Hepatocyte (in vitro differentiated cells): ENCODE measurements around the gene KLHL4. TPM values are rescaled to one million over a fixed set of nuclear protein-coding genes. Genes with fewer than 3 reads are reported as not detected.

Source experiments
- DNase-seq: peaks from one replicate; pipeline ENCODE4 v3.0.0-alpha.2; 2016; ENCODE audit warnings: low spot score
- H2AFZ ChIP-seq: fragments of 200-600 bp; sonication (generic); 2 replicates; pipeline ENCODE4 v1.6.0; 2016; ENCODE audit warnings: antibody characterized with exemption, mild to moderate bottlenecking
- H3K27ac ChIP-seq: fragments of 200-600 bp; sonication (generic); 2 replicates; pipeline ENCODE4 v1.5.1; 2016; ENCODE audit warnings: mild to moderate bottlenecking
- H3K27me3 ChIP-seq: fragments of 200-600 bp; sonication (generic); 2 replicates; pipeline ENCODE4 v1.6.1; 2016
- H3K36me3 ChIP-seq: fragments of 200-600 bp; sonication (generic); replicated peaks from 2 replicates; pipeline ENCODE4 v1.5.1; 2016; ENCODE audit warnings: low read depth; ENCODE audit not compliant: insufficient read depth
- H3K4me1 ChIP-seq: fragments of 200-600 bp; sonication (generic); 2 replicates; pipeline ENCODE4 v1.5.1; 2016; ENCODE audit warnings: mild to moderate bottlenecking, moderate library complexity; ENCODE audit not compliant: insufficient read depth
- H3K4me2 ChIP-seq: fragments of 200-600 bp; sonication (generic); 2 replicates; pipeline ENCODE4 v1.6.0; 2016
- H3K4me3 ChIP-seq: fragments of 200-600 bp; sonication (generic); 2 replicates; pipeline ENCODE4 v1.5.1; 2016; ENCODE audit warnings: mild to moderate bottlenecking
- H3K79me2 ChIP-seq: fragments of 200-600 bp; sonication (generic); 2 replicates; pipeline ENCODE4 v1.6.0; 2017; ENCODE audit warnings: mild to moderate bottlenecking
- H3K9me2 ChIP-seq: fragments of 200-600 bp; sonication (generic); replicated peaks from 2 replicates; pipeline ENCODE4 v1.6.0; 2017; ENCODE audit warnings: mild to moderate bottlenecking; ENCODE audit not compliant: insufficient read depth
- H3K9me3 ChIP-seq: fragments of 200-600 bp; sonication (generic); 2 replicates; pipeline ENCODE4 v1.5.1; 2016; ENCODE audit warnings: low read depth, mild to moderate bottlenecking
- H4K20me1 ChIP-seq: fragments of 200-600 bp; sonication (generic); 2 replicates; pipeline ENCODE4 v1.6.0; 2016; ENCODE audit warnings: mild to moderate bottlenecking; ENCODE audit not compliant: insufficient read depth, poor library complexity, severe bottlenecking
- CTCF ChIP-seq: fragments of 200-600 bp; sonication (generic); IDR thresholded peaks from 2 replicates; pipeline ENCODE4 v1.5.1; 2016; ENCODE audit warnings: antibody characterized with exemption, mild to moderate bottlenecking; ENCODE audit not compliant: poor library complexity
- EZH2 ChIP-seq: fragments of 200-600 bp; sonication (generic); IDR thresholded peaks from 2 replicates; pipeline ENCODE4 v1.6.1; 2016; ENCODE audit warnings: antibody characterized with exemption, mild to moderate bottlenecking, borderline replicate concordance
- EZH2phosphoT487 ChIP-seq: fragments of 200-600 bp; sonication (generic); IDR thresholded peaks from one replicate; pipeline ENCODE4 v1.6.1; 2018; ENCODE audit warnings: antibody characterized with exemption, mild to moderate bottlenecking, low read depth, moderate library complexity; ENCODE audit not compliant: unreplicated experiment, severe bottlenecking
- WGBS: methylation state at CpG from one replicate; pipeline ENCODE4 v1.1.6; 2016; ENCODE audit warnings: low lambda C conversion rate; ENCODE audit errors: missing lambda C conversion rate; 5-methylcytosine and 5-hydroxymethylcytosine counted together
- polyA plus RNA-seq: library from polyadenylated mRNA; unstranded; fragments of >200 nt; fragmentation: Nextera tagmentation; extraction: Ambion mirVana; gene quantifications from 2 replicates; pipeline ENCODE4 v1.2.1, GENCODE V29; 2016
- total RNA-seq: library from RNA; depleted of rRNA; stranded (reverse); fragments of >200 nt; gene quantifications from 2 replicates; pipeline ENCODE4 v1.2.3, GENCODE V29; 2014

The KLHL4 gene
- total and polyA plus RNA-seq, 2 experiments from 2014 or later: 2.7 to 3.6 TPM

- Histone ChIP-seq H4K20me1 (no peaks in the 10 kb centered on the region), H3K4me2 (no peak overlapping the region), H3K27ac (no peak overlapping the region), H3K4me1 (no peaks in the 10 kb centered on the region), H3K9me3 (no peaks in the 10 kb centered on the region), H3K9me2 (no peaks in the 10 kb centered on the region), H3K4me3 (no peak overlapping the region), H2AFZ (no peak overlapping the region), H3K79me2 (no peaks in the 10 kb centered on the region), H3K36me3 (no peaks in the 10 kb centered on the region), H3K27me3 (no peaks in the 10 kb centered on the region)
- 67% methylated on average over 1 of the region's 1 CpG for WGBS
- DNase-seq: peak; percentile 46
- TF ChIP-seq CTCF: peak; percentile 44
- TF ChIP-seq EZH2phosphoT487: no peak
- no peak for TF ChIP-seq EZH2
These were observed 66.1 kb downstream of the KLHL4 start for GRCh38 chrX:87583679-87584078.

- Histone ChIP-seq H3K27me3 (no peaks in the 10 kb centered on the region), H3K79me2 (no peaks in the 10 kb centered on the region), H3K4me1 (no peaks in the 10 kb centered on the region), H3K27ac (no peak overlapping the region), H4K20me1 (no peaks in the 10 kb centered on the region), H3K4me3 (no peak overlapping the region), H3K36me3 (no peaks in the 10 kb centered on the region), H3K4me2 (no peak overlapping the region), H3K9me2 (no peaks in the 10 kb centered on the region), H2AFZ (no peak overlapping the region), H3K9me3 (no peaks in the 10 kb centered on the region)
- DNase-seq: no peak
- TF ChIP-seq EZH2 (no peak), CTCF (no peak), EZH2phosphoT487 (no peak)
- WGBS: 57% methylated on average over 2 of the region's 2 CpGs
These were observed 98.8 kb downstream of the KLHL4 start for GRCh38 chrX:87616371-87616770.

GRCh38 chrX:87621697-87622096 is 104.1 kb downstream of the KLHL4 start:
- H4K20me1 ChIP-seq: no peaks in the 10 kb centered on the region
- H3K79me2 ChIP-seq: no peaks in the 10 kb centered on the region
- no peaks in the 10 kb centered on the region for H3K27me3 ChIP-seq
- H3K4me2 ChIP-seq: no peak overlapping the region
- TF ChIP-seq EZH2phosphoT487: no peak
- TF ChIP-seq EZH2: no peak
- no peak for TF ChIP-seq CTCF
- 67% methylated on average over 2 of the region's 2 CpGs for WGBS
- no peaks in the 10 kb centered on the region for H3K36me3 ChIP-seq
- no peaks in the 10 kb centered on the region for H3K9me2 ChIP-seq
- peak; percentile 6 for DNase-seq
- H3K9me3 ChIP-seq: no peaks in the 10 kb centered on the region
- no peak overlapping the region for H3K4me3 ChIP-seq
- no peaks in the 10 kb centered on the region for H3K4me1 ChIP-seq
- no peak overlapping the region for H2AFZ ChIP-seq
- no peak overlapping the region for H3K27ac ChIP-seq

GRCh38 chrX:87626996-87627395 is 109.4 kb downstream of the KLHL4 start:
- Histone ChIP-seq H3K27me3 (no peaks in the 10 kb centered on the region), H3K4me2 (no peak overlapping the region), H3K4me3 (no peak overlapping the region), H3K9me3 (no peaks in the 10 kb centered on the region), H3K27ac (no peak overlapping the region), H3K36me3 (no peaks in the 10 kb centered on the region), H4K20me1 (no peaks in the 10 kb centered on the region), H3K4me1 (no peaks in the 10 kb centered on the region), H2AFZ (no peak overlapping the region), H3K9me2 (no peaks in the 10 kb centered on the region), H3K79me2 (no peaks in the 10 kb centered on the region)
- no peak for TF ChIP-seq EZH2
- TF ChIP-seq EZH2phosphoT487: no peak
- TF ChIP-seq CTCF: no peak
- DNase-seq: no peak
- 61% methylated on average over 3 of the region's 3 CpGs for WGBS
